ENCODE data around the gene TMEM150B. TPM values are rescaled to one million over a fixed set of nuclear protein-coding genes. Genes with fewer than 3 reads are reported as not detected.

TMEM150B gene
- total RNA-seq, 1 experiment from 2014 or later, result not detected

DNA sequence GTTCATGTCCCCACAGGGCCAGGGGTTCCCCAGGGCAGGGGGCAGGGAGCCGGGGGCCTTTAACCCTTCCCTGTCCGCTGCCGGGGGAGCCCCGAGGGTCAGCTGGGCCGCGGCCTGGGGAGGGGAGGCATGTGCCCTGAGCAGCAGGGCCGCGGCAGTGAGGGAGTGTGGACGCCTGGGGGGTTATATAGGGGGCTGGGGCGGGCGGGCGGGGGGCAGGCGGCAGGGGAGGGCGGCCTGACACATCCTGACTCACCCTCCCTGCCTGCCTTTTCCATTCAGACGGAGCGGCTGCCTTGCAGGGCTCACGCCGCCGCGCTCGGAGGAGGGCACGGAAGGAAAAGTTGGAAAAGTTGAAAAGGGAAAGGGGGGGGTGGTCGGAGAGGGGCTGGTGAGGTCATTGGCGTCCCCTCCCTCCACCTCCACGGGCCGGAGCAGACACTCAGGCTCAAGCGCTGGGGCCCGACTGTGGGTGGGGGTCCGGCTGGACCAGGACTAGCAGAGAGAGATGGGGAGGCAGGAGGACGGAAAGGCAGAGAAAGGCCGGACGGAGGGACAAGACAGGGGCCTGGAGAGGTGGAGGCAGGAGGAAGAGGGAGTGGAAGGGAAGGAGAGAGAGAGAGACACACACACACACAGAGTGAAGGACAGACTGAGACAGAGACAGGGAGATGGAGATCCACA lies 45.3 kb upstream of the TMEM150B start, which contains the start of gene IL11:
Gene IL11 (minus strand): TSS at position 159 of the 684 bp plus-strand sequence. CDS start 153 bp downstream, at position 6.
- Histone ChIP-seq H3K27ac (ENCODE audit: low read depth, low read length) (peak within 1 kb of the TSS; percentile 51; the same call in 1 of the 2 replicates), H3K36me3 (ENCODE audit: control insufficient read depth in 1 of 2, insufficient read depth in 2 of 2, low read length in 2 of 2) (no peaks in the 10 kb centered on the region), H3K9me3 (ENCODE audit: control insufficient read depth in 1 of 2, insufficient read depth in 1 of 2, low read depth in 1 of 2, low read length in 2 of 2) (no peaks in the 10 kb centered on the region), H3K9ac (ENCODE audit: low read length) (peak within 1 kb of the TSS; percentile 52), H3K79me2 (ENCODE audit: insufficient read depth, low read length) (no peaks in the 10 kb centered on the region), H3K4me2 (ENCODE audit: low read length) (peak within 1 kb of the TSS; percentile 94), H2AFZ (ENCODE audit: low read depth, low read length, poor library complexity, severe bottlenecking) (no peak within 1 kb of the TSS), H3K4me3 (replicated peaks in 1 of 2; ENCODE audit: low read depth in 1 of 2, low read length in 2 of 2) (peak within 1 kb of the TSS; percentile 52 to 63), H3K27me3 (ENCODE audit: insufficient read depth, low read length) (no peaks in the 10 kb centered on the region), H3K4me1 (ENCODE audit: control insufficient read depth in 1 of 2, insufficient read depth in 2 of 2, low read length in 2 of 2) (peaks cover 13 to 45% of the 10 kb centered on the region in 2 experiments; a peak in 3 of 4 replicates), H3K9me2 (ENCODE audit: insufficient read depth) (no peaks in the 10 kb centered on the region), H4K20me1 (ENCODE audit: insufficient read depth) (no peaks in the 10 kb centered on the region)
- ATAC-seq (no peak), DNase-seq (ENCODE audit: low read depth, low spot score) (no peak)
- RAD21 ChIA-PET (ENCODE audit: low non-redundant PET in 1 of 2, low total read pairs in 2 of 2, uncharacterized antibody in 2 of 2, unreplicated experiment in 2 of 2), result no interaction called here
- POLR2A ChIA-PET, result no interaction called here
- TF ChIP-seq POLR2AphosphoS5 (IDR thresholded peaks at IDR 0.05; ENCODE audit: low read depth, low read length) (no peak), ZFX (IDR thresholded peaks at IDR 0.05) (no peak), EZH2phosphoT487 (IDR thresholded peaks at IDR 0.05; ENCODE audit: borderline replicate concordance) (no peak), EGR1 (IDR thresholded peaks at IDR 0.05; ENCODE audit: low read depth) (no peak), SP1 (IDR thresholded peaks at IDR 0.05; ENCODE audit: low read depth) (no peak), EZH2 (IDR thresholded peaks at IDR 0.05) (no peak), SRF (IDR thresholded peaks at IDR 0.05; ENCODE audit: low read depth) (no peak), JUND (IDR thresholded peaks at IDR 0.05) (no peak), CBX3 (IDR thresholded peaks at IDR 0.05; ENCODE audit: low read depth) (no peak)
- TF ChIP-seq, protein P1, sequence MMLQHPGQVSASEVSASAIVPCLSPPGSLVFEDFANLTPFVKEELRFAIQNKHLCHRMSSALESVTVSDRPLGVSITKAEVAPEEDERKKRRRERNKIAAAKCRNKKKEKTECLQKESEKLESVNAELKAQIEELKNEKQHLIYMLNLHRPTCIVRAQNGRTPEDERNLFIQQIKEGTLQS (IDR thresholded peaks at IDR 0.05), result no peak
- TF ChIP-seq, protein P2, sequence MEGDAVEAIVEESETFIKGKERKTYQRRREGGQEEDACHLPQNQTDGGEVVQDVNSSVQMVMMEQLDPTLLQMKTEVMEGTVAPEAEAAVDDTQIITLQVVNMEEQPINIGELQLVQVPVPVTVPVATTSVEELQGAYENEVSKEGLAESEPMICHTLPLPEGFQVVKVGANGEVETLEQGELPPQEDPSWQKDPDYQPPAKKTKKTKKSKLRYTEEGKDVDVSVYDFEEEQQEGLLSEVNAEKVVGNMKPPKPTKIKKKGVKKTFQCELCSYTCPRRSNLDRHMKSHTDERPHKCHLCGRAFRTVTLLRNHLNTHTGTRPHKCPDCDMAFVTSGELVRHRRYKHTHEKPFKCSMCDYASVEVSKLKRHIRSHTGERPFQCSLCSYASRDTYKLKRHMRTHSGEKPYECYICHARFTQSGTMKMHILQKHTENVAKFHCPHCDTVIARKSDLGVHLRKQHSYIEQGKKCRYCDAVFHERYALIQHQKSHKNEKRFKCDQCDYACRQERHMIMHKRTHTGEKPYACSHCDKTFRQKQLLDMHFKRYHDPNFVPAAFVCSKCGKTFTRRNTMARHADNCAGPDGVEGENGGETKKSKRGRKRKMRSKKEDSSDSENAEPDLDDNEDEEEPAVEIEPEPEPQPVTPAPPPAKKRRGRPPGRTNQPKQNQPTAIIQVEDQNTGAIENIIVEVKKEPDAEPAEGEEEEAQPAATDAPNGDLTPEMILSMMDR (IDR thresholded peaks at IDR 0.05 in 2 of 3, conservative IDR thresholded peaks at IDR 0.05 in 1 of 3; ENCODE audit: borderline replicate concordance in 1 of 3, insufficient read depth in 1 of 3, low read depth in 2 of 3, low read length in 2 of 3), result no peak
- CTCF ChIA-PET, result no interaction called here
- BruUV-seq (replicated peaks), result no TSS peak
- intact Hi-C loops (cut with micrococcal nuclease), result no loop called here

All from HCT116 (cell line).